KBM-7 (cell line): Measurements from ENCODE around the gene MYH9.
"Not testable (repeated sequence)": the region's sequence is repeated elsewhere in the genome, so short reads cannot be mapped to it uniquely, and the experiment has no call there.

Source experiments
- DNase-seq: peaks from one replicate; pipeline ENCODE4 v3.0.0-alpha.2; 2015
- in situ Hi-C: fragments of 300-500 bp; cut with MboI; formaldehyde crosslinking; loops from 2 replicates; pipeline ENCODE4 v1.14.3; 2020; ENCODE audit warnings: low sequenced_read_pairs, low pct_unique_long_range_greater_than_20kb, mixed read lengths

MYH9 gene

DNA sequence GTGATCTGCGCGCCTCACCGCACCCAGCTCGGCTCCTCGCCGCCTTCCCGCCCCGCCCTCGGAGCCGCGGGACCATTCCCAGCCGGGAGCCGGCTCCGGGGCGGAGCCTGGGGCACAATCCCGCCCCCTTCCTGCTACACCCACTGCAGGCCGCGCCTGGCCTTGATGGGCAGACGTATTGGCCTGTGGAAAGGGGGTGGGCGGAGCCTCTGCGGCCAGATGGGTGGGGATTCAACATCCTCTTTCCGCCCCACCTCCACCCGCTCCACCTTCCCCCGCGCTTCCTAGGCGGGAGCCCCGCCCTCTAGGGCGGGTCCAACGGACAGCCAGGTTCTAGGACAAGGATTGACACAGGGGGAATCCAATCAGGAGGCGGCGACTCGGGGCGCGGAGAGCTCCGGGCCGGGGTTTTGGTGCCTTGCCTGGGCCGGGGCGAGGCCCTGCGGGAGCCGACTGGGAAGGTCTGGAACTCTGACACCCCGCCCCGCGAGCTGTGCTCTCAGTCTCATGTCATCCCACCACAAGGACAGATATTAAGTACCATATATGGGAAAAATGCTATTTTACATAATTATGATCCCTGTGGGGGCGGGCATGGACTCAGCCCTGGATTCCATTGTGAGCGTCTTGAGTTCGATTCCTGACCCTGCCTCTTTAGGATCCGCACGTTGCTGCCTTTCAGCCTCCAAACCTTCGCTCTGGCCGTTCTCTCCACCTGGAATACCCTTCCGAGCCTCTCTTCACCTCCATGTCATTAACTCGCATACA, at the start of gene MYH9:
Gene MYH9 (minus strand): TSS at position 9 of the 768 bp plus-strand sequence. CDS start 38,731 bp downstream, outside the sequence.
- in situ Hi-C loops = no loop called here
- DNase-seq = peak; percentile 100

DNA sequence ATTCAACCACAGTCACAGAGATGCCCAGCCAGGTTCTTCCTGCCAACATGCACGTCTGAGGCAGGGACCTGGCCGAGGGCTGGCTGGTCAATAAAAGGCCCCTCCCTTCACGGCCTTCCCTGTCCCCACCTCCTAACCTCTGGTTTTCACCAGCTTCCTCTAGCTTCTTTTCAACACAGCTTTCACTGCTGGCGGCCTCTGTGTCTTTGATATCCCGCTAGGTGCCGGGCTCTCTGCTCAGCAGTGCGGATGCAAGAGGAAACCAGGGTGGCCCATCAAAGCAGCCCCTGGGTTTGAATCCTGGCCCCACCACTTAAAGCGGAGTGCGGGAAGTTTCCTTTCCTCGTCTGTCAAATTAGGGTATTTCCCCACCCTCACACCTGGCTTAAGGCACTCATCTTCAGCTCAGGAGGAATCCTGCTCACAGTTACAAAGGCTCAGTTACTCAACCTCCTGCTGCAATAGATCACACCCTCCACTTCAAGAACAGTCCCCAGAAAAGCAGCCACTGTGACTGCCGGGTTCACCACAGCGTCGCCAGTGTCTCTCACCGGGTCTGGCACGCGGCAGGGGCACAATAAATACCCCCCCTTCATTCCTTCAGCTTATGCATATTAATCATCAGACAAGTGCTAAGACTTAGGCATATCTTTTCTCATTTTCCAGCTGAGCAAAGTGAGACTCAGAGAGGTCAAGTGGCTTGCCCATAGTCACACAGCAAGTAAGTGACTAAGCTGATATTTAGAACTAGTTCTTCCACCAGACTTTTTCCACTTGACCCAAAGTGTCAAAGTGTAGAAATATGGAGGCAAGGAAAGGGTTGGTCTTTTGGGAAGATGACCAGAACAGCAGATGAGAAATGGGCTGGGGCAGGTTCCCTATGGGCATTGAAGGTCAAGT, 48.0 kb upstream of the MYH9 start:
- DNase-seq = peak; percentile 55
- in situ Hi-C loops = no loop called here

GRCh38 chr22:36433318-36434231, 45.8 kb upstream of the MYH9 start:
- in situ Hi-C loops = no loop called here

GRCh38 chr22:36432592-36433317, 45.0 kb upstream of the MYH9 start:
- in situ Hi-C loops = no loop called here
- no peak for DNase-seq

More at GRCh38 chr22:36433318-36434231, 45.8 kb upstream of the MYH9 start:
- no peak for DNase-seq

DNA sequence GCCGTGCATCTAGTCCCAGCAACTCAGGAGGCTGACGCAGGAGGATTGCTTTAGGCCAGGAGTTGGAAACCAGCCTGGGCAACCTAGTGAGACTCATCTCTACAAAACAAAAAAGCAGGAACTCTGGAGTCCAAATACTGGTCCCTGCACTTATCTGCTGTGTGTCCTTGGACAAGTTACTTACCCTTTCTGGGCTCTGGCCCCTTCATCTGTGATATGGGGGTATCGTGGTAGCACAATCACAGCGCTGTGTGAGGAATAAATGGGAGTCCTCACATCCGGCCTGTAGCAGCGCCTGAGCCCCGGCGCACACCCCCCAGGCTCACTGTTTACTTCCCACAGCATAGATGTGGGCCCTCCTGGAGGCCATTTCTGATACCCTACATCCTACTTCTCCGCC, 44.2 kb upstream of the MYH9 start:
- in situ Hi-C loops = no loop called here
- no peak for DNase-seq

DNA sequence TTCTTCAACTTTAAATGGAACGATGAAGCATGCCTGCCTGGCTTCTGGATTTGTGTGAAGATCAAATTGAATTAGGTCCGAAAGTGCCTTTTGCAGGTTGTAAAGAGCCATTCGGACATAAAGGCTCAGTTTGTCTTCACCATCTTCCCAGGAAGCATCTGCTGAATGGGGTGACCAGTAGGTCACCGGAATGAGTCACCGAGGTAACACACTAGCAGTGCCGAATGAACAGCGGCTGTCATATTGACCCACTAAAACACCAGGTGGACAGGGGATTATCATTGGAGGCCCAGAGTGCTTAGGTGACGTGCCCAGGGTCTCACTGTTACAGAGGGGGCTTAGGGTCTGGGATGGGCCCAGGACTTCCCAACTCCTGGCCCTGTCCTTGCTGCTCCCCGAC, 43.1 kb upstream of the MYH9 start:
- no peak for DNase-seq
- in situ Hi-C loops = no loop called here

DNA sequence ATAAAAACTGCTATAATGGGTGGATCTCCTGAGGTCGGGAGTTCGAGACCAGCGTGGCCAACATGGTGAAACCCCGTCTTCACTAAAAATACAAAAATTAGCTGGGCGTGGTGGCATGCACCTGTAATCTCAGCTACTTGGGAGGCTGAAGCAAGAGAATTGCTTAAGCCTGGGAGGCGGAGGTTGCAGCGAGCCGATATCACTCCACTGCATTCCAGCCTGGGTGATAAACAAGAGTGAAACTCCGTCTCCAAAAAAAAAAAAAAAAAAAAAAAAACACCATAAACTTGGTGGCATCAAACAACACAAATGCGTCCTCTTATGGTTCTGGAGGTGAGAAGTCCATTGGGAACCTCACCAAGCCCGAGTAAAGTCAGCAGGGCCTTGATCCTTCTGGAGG, 40.2 kb upstream of the MYH9 start:
- in situ Hi-C loops, DNase-seq: not testable (repeated sequence)

- in situ Hi-C loops = no loop called here
- no peak for DNase-seq
Observed at GRCh38 chr22:36425977-36426523, 38.3 kb upstream of the MYH9 start.

DNA sequence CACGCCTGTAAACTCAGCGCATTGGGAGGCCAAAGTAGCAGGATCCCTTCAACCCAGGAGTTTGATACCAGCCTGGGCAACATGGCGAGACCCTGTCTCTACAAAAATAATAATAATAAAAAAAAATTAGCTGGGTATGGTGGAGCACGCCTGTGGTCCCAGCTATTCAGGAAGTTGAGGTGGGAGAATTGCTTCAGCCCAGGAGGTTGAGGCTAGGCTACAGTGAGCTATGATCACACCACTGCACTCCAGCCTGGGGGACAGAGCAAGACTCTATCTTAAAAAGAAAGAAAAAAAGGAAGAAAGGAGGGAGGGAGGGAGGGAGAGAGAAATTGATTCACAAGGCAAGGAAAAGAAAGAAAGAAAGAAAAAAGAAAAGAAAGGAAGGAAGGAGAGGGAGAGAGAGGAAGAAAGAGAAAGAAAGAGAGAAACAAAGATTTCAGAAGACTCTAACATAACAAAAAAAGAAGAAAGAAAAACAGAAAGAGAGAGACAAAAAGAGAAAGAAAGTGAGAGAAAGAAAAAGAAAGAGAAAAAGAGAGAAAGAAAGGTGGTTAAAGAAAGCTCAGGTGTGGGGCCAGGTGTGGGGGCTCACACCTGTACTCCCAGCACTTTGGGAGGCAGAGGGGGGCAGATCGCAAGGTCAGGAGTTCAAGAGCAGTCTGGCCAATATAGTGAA, 37.3 kb upstream of the MYH9 start:
- in situ Hi-C loops = no loop called here
- no peak for DNase-seq

- DNase-seq, in situ Hi-C loops: not testable (repeated sequence)
Observed at GRCh38 chr22:36424466-36424865, 36.7 kb upstream of the MYH9 start.

GRCh38 chr22:36423461-36424404, 36.0 kb upstream of the MYH9 start:
- in situ Hi-C loops = no loop called here
- DNase-seq = peak; percentile 76

DNA sequence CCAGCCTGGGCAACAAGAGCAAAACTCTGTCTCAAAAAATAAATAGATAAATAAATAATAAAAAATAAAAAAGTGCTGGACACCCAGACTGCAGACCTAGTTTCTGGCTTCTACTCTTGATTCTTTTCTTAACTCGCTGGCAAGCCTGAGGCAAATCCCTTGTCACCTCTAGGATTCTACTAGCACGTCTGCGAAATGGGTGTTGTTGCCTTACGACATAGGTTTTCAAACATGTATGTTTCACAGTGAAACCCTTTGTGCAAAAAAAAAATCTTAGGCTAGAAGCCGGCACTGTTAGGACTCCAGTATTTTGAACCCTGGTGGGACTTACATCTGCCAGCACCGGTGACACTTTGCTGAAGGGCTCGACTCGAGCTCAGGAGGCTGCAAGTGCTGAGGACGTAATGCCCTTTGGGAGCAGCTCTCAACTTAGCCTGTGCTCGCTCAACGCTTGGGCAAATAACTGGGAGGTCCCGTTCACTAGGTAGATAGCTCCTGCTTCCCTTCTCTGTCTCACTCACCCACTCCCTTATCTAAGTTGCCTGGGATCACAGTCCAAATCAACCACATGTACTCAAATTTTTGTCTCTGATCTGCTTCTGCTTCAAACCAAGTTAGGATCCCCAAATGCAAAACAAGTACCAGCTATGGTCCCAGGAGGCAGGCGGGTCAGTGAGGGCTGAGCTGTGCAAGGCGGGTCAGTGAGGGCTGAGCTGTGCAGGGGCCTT, 34.7 kb upstream of the MYH9 start:
- in situ Hi-C loops = no loop called here
- DNase-seq = no peak

GRCh38 chr22:36419912-36420882, 32.4 kb upstream of the MYH9 start:
- DNase-seq = no peak
- in situ Hi-C loops = no loop called here

DNA sequence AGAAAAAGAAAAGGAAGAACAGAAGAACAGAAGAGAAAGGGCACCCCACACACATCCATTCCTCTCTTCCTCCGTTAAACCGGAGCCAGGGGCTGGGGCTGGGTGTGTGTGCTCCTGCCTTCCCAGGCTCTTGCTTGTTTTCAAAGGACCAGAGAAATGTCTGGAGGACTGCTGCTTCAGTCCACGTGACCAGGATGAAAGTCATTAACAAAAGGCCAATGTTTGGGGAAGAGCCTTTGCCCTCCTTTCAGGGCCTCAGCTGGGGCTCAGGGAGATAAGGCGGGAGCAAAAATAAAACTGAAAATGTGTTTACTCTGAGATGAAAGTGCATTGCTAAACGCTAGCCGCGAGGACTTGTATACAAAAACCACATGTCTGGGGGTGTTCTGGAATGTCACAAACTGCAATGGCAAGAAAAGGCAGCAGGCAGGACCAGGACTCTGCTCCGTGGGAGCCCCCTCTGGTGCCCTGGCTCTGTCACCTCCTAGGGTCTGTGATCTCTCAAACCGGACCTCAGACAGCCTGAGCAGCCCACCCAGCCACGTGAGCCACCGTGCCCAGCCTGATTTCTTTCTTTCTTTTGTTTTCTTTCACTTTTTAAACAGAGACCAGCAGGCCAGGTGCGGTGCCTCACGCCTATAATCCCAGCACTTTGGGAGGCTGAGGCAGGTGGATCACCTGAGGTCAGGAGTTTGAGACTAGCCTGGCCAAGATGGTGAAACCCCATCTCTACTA, 31.6 kb upstream of the MYH9 start:
- no peak for DNase-seq
- in situ Hi-C loops = no loop called here
